Islet precursor cell (in vitro differentiated cells): Measurements from ENCODE around the gene GMDS.

Source experiments
- DNase-seq: peaks from one replicate; pipeline ENCODE4 v3.0.0-alpha.2; 2018

GMDS gene

DNA sequence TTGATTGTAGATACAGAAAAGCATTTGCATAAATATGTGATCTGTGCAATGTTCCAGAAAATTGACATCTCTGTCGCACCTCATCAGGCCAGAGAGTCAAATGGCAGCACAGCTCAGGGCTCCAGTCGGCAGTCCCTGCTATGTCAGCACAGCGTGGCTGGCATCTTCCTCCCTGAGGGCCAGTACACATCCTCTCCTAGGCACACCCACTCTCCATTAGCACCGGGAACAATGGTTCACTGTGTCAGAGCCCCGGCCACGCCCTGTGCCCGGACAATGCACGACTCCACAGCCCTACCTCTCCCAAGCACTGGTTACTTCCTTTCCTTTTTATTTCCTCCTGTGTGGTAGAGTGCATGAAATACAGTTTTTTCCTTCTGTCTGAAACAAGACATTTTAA lies 520.8 kb downstream of the GMDS start:
- DNase-seq, result peak; percentile 90

DNA sequence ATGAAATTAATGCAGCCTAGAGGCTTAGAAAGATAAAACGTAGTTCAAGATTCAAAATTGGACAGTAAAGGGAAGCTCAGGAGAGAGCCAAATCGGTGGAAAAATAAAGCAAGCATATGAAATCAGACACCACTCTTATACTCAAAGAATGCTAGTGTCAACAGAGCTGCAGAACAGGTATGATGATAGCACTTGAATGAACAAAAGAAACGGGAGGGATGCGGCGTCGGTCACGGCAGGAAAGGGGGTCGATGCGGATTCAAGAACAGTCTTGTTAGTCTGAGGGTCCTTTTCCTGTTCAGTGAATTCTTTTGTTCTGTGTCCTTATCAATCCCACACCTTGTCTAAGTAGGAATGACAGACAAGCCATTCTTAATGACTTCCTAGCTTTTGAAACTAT lies 521.3 kb downstream of the GMDS start:
- no peak for DNase-seq

DNA sequence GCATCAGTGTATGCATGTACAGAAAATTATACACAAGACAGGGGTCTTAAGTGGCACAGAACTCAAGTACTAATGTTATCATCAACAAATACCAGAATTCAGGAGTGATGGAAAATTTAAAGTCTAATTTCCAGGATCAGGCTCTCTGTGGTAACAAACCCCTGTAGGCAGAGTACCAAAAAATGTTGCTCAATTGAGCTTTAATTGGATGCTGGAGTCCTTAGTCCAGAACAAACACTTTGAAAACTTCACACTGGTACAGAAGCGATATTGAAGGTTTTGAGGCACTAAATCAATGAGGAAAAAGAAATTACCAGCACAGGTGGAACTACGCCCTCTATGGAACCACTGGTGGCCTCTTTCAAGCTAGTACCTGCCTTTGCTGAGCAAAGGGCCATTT lies 522.6 kb downstream of the GMDS start:
- no peak for DNase-seq

DNA sequence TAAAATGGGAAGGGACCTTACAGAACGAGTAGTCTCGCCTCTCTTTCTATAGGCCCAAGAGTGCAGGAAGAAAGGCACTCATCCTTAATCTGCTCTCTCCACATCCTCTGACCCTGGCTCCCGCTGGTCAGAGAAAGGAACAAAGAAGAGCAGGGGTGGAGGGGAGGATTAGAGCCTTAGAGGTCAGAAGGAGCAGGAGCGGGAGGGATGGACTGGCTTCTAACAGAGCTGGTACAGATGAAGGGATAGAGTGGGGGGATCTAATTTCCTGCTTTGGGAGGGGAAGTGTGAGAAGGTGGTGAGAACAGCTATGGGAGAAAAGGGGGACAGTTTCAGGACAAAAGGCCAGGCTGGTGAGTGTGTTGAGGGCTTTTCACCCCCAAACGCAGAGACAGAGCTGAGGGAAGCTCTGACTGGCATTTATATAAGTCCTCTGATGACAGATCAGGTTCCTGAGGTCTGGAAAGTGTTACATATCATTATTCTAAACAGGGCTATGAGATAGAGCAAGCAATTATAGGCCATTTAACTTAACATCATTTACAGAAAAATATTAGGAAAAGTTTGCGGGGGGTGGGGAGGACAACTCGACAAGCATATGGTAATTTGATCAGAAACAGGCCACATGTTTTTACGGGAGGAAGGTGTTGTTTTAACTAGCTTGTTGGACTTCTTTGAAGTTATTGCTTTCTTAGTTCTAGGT lies 524.6 kb downstream of the GMDS start:
- DNase-seq, result no peak

DNA sequence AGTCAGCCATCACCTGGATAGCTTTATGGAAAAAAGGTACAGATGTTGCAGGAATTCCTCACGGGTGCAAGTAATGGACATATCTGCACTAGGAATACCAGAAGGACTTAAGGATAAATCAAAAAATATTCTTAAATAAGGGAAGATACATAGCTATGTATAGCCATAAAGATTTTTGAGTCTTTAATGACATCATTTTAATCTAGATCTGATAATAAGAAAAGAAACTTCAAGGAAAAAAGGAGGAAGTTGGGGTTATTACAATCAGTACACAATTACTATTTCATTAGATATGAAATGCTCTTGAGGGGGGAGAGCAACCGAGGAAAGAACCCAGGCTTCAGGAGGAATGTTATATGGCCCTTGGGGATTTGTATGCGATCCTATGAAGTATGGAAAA lies 525.5 kb downstream of the GMDS start:
- no peak for DNase-seq

DNA sequence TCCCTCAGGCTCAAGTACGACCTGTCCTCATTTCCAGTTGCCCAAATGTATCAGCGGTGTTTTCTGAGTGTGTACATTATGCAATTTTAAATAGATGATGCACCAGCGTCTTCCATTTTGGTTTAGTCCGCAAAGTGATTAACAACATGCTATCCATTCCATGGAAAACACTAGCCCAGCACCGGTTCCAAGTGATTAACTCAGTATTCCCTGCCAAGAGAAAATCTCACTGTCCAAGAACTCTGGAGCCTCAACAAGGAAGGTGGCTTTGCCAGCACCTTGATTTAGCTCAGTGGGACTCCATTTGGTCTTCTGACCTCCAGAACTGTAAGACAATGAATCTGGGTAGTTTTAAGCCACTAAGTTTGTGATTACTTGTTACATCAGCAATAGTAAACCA lies 528.5 kb downstream of the GMDS start:
- no peak for DNase-seq

DNA sequence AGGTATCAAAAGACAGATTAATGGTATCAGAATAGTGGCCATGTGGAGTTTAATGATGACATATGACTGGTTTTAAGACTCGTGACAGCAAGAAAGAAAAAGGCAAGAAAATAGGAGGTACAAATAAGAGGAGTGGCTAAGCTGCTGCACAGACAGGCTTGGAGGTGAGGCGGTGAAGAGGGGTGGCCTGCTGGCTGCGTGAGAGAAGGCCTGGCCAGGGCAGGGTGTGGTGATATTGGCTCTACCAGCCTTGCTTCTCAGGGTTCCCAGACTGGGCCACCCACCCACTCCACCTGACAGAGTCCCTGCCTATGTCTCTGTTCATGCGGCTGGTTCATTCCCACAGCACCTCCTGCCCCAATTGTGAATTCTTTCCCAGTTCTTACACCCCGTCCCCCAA lies 529.0 kb downstream of the GMDS start:
- no peak for DNase-seq

DNA sequence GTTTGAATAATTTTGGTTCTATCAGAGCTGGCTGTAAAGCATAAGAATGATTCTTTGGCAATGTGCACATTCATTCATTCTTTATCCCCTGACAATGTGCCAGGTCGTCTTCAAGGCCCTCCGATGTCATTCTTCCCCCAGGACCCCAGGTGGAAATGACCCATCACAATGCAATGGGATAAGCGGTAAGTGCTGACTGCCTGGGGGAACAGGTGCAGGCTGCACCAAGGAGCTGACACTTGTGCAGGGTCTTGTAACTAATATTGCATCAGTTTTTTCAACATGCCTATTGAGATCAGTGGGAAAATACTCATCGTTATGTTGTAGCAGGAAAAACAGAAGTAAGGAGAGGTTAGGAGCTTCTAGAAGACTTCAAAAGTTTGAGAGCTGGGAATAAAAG lies 530.1 kb downstream of the GMDS start:
- no peak for DNase-seq

DNA sequence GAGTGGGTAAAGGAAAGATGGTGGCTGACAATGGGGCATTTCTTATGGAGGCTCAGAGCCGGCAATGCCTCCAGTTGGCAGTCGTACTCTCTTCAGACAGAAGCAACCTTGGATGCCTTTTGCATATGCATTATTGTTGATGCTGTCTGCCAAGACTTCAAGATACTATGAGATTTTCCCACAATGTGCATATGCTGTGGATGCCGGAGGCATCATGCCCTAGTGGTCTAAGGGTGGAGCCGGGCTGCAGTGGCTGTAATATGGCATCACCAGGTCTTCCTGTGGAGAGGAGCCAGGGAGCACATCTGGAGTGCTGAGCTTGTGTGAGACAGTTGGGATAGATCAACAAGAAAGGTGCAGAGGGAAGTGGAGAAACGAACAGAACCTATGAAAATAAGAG lies 530.8 kb downstream of the GMDS start:
- no peak for DNase-seq

DNA sequence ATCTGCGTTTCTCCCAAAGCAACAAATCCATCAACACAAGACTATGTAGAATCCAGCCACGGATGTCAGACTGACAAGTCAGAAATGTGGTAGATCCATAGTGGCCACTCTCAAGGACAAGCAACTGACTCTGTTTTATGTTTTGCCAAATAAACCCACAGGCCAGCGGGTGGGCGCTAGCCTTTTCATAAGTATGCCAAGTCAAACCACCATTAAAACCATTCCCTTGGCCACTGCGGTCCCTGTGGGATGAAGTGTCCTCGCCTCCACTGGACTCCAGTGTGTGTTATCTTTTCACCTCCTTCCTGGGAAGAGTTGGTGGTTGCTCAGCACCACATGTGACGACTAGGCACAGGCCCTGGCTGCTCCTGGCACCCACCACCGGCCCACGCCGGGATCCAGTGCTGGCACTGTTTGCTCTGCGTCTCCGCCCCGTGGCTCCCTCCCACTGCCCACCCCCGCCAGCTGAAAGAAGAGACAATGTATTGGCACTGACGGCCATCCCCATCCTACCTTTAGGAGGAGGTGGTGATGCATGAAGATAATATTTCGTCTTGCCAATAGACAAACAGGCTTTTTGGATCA lies 532.3 kb downstream of the GMDS start:
- DNase-seq, result no peak

DNA sequence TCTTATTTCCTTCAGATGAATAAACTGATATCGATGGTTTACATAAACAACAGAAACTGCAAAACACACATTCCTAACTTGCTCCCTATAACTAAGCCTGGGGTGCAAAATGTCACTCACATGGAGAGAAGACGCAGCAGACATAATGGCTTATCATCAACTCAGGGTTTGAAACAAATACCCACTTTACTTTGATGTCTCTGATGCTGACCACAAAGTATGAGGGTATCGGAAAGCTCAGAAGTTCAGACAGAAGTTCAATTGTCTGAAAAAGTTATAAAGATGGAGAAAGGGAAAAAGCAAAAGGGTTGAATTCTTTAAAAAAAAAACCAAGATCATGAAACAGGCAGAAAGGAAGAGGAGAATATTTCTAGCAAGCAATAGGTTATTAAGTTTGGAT lies 533.0 kb downstream of the GMDS start:
- DNase-seq, result no peak

DNA sequence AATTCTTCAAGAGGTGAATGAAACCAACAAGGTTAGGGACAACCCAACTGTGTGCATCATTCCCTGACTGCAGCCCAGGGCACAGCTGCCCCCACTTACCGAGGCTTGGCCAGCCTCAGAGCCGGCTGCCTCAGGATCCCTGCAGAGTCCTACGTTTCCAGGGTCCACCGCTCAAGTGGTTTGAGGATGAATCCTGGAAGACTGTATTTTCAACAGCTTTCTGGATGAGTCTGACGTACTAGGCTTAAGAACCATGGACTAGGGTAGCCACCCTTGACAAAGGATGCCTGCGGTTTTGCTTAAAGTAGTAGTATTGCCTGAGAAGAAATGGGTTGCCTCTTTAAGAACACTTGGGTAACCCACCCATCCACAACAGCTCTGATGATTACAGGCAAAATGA lies 534.3 kb downstream of the GMDS start:
- no peak for DNase-seq

DNA sequence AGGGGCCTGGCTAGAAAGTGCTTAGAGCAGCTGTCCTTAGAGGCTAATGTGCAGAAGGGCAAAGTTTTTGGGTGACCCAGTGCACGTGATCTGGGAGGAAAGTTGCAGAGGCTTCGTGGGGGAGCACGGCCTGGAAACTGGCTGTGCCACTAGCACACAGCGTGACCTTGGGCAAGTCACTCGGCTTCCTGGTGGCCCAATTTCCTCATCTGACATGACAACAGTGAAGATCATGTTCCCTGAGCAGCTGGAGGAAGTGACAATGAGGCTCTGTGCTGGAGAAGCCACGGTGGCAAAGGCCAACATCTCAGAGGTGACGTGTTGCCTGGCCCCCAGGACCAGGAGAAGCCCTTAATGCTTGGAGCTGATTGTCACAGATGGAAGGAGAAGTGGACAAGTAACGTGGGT lies 536.2 kb downstream of the GMDS start:
- no peak for DNase-seq

DNA sequence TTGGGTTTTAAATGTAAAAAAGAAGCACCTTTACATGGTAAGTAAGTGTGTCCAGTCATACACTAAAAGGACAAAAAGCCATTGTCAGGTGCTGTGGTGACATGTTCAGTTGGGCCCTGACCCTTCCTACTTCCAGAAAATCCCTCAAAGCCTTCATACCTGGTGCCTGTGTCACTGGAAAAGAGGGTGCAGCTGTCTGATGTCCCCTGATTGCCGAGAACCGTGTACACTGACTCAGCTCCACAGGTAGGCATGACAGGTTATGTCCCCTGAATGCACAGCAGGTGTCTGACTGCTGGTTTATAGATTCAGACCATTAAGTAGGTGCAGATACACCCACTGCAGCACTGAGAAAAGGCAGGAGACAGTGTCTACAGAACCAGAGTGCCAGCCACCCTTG lies 536.6 kb downstream of the GMDS start:
- DNase-seq, result no peak

DNA sequence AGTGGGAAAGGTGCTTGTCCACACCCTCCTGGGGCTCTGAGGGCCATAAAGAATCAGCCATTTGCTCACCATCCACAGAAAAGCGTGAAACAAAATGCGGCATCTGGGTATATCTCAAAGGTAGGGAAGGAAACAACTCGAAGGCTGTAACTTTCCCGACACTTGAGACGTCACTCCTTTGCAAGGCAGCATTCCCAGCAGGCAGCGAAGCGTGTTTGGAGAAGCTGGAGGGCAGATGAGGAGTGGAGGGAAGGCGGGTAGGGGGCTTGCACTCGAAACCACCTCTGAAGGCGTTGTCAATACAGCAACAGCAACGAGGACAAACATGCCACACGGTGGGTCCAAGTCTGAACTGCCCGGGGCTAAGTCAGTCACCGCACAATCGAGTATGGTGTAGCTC lies 537.3 kb downstream of the GMDS start:
- DNase-seq, result no peak

DNA sequence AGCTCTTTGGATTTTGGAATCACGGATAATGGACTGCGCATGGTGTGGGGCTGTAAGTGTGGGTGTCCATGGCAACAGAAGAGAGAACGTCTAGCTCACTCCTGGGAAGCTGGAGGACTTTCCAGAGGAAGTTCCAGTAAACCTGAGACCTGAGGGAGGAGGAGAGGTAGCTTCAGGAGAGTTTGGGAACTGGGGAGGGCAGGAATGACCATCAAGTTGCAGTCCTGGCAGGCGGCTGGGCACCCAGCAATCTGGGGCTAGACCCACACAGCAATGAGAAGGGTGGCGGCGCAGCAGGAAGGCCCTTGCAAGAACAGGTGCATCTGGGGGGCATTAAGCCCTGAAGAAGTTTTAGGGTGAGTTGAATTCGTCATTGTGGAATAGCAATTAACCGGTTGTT lies 539.8 kb downstream of the GMDS start:
- DNase-seq, result peak; percentile 43

DNA sequence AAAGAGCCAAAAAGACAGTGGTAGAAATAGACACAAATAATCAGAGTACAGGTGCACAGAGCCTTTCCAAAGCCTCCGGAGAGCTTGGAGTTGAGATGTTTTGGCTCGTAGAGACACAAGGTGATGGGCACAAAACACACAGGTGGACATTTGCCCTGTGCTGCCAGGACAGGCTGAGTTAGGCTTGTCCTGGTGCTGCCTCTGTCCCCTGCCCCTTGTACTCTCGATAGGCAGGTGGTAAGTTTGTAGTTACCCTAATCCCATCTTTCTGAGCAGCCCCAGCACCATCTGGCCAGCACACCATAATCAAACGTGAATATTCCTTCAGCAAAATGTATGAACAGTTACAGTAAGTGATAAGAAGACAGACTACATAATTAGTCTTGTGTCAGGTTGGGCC lies 540.2 kb downstream of the GMDS start:
- peak; percentile 29 for DNase-seq

DNA sequence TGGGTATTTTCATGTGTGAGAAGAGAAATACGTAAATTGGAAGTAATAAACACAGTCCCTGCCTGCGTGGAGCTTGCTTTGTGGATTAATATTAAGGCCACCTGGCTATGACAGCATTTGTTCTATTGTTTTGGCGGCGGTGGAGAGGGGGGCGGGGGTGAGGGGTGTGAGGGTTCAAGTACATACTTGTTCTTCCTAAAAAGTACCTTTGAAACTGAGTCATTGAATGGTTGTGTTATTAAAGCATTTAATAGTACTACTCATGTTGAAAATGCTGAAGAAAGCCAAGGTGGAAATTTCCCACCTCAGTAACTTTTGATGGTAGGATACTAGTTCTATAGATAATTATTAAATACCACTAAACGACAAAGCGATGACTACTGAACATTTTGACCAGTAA lies 540.7 kb downstream of the GMDS start:
- no peak for DNase-seq

DNA sequence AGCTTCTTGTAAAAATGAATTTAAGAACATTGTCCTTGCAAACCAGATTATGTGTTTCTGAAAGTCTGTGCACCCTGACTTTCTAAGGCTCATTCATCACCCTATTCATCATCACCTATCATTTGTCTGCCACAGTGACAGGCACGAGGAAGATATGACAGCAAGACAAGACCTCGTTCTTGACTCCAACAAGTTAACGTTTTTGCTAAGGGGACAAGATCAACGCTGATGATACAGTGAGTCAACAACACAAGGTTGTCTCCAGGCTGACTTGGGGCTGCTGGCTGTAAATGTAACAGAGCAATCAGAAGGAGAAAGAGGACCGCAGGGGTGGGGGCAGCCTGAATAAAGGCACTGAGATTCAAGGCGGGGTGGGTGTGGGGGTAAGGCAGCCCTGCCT lies 541.5 kb downstream of the GMDS start:
- DNase-seq, result peak; percentile 35

DNA sequence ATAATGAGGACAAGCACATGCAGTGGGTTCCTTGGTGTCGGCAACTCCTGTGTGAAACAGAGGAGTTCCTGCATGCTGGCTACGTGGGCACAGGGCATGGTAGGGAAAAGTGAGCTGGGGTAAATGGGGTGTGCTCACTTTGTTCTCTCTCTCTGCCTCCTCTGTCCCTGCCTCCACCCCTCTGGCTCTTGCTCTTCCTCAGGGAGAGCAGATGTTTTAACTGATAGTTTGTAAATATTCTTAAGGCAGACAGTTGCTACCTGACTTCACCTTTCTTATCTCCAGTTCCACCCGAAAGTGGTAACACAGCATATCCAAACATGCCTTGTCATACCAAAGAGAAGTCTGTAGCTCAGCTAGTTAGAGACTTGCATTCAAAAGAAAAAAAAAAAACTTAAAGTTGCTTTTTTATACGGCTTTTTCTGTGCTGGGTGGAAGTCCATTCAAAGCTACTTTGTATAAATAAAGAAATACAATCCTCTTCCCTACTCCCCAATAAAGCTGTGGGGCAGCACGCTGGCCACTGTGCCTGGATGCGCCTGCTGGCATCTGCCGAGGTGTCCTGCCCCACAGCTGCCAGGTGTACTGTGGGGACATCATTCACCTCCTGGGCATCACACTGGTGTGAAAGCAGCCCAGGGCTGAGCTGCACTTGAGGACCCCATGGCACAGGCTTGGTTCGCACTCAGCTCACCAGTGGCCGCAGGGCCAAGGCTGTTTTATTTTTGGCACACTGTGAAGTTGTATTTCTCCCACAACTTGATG lies 542.1 kb downstream of the GMDS start:
- DNase-seq, result peak; percentile 36

DNA sequence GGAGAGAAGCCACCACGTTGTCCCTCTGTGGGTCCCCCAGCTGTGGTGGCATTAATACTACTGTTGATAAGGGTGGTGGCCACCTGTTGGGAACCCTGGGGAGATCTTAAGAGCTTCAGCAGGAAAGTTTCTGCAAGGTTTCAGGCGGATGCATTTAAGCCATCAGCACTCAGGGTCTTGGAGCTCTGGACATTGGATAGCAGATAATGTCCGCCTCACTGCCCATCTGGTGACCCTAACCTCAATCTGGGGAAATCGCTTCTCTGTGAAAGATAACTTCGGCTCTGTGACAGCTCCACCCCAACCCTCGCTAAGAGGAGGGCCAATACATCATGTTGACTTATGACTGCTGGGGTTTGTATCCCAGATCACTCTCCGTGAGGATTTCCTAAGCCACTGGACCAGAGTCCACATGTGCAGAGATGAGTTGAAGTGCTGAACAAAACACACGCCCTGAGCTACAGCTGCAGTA lies 542.8 kb downstream of the GMDS start:
- DNase-seq, result no peak

DNA sequence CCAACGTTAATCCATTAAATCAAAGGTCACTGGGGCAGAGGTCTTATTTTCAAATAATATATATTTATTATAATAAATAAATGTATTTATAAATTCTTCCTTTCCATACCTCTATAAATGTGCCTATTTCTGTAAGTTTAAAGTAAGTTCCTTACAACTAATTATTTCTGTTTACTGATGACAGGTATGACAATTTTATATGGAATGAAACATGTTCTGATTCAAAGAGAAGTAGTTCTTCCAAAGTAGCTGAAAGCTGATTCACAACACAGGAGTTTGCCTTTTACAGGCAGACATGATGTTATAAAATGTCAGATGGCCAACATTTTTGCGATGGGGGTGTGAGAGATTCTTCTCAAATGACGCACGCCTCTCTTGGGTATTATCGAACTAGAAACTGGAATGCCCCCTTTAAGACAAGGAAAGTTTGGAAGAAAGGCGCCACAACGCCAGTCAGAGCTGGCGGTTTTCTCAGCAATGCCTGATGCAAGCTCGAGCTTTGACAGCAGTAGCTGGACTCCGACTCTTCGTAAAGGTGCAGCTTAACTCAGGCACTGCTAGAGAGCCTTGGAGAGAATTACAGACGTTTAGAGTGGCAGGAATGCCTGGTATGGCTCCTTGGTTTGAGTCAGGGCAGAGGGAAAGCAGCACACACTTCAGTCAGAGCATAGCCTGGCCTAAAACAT lies 543.6 kb downstream of the GMDS start:
- peak; percentile 81 for DNase-seq

DNA sequence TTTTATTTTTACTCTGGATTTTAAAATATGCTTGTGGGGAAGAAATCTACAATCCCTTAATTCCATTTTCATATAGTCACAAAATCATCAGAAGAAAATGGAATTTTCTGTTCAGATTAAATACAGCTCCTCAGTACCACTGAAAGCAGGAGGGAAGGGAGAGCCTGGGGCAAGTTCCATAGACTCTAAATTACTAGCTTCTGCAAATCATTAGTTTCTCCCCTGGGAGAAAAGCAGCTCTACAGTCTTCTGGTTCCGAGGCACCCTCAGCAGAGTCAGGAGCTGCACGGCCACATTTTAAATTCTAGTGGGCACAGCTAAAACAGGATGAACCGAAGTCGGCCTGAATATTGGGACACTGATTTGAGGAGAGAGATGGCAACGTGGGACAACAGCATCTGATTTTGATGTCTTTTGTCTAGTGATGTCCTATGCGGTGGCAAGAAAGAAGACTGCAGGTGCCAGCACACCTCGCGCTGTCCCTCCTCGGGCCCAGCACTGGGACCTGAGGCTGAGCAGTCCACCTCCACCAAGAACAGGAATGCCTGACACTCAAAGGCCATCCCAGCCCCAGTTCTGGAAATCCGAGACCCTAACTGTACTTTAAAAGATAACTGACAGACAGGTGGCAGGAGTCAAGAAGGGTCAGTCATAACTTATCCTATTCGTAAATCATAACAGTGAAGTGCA lies 545.0 kb downstream of the GMDS start:
- DNase-seq, result peak; percentile 41
